GM12873 (cell line): ENCODE measurements around the gene SMC1B.

Source experiments
- TF ChIP-seq, protein P1 (sequence below): IDR thresholded peaks from 2 replicates; pipeline ENCODE4 v1.5.1; 2012; ENCODE audit warnings: low read depth, mild to moderate bottlenecking, moderate library complexity, low read length, control low read depth; ENCODE audit not compliant: insufficient read depth; ENCODE audit errors: missing control alignments

Gene SMC1B

GRCh38 chr22:45438336-45438735 lies 24.9 kb upstream of the SMC1B start:
- TF ChIP-seq, protein P1, sequence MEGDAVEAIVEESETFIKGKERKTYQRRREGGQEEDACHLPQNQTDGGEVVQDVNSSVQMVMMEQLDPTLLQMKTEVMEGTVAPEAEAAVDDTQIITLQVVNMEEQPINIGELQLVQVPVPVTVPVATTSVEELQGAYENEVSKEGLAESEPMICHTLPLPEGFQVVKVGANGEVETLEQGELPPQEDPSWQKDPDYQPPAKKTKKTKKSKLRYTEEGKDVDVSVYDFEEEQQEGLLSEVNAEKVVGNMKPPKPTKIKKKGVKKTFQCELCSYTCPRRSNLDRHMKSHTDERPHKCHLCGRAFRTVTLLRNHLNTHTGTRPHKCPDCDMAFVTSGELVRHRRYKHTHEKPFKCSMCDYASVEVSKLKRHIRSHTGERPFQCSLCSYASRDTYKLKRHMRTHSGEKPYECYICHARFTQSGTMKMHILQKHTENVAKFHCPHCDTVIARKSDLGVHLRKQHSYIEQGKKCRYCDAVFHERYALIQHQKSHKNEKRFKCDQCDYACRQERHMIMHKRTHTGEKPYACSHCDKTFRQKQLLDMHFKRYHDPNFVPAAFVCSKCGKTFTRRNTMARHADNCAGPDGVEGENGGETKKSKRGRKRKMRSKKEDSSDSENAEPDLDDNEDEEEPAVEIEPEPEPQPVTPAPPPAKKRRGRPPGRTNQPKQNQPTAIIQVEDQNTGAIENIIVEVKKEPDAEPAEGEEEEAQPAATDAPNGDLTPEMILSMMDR = no peak

GRCh38 chr22:45435544-45436139 lies 22.2 kb upstream of the SMC1B start:
- TF ChIP-seq, protein P1 = peak; percentile 99

GRCh38 chr22:45434981-45435380 lies 21.6 kb upstream of the SMC1B start:
- TF ChIP-seq, protein P1 = no peak

- TF ChIP-seq, protein P1 = no peak
Observed at GRCh38 chr22:45430871-45431270, 17.5 kb upstream of the SMC1B start.

- TF ChIP-seq, protein P1 = no peak
Observed at GRCh38 chr22:45429981-45430775, 16.8 kb upstream of the SMC1B start.

DNA sequence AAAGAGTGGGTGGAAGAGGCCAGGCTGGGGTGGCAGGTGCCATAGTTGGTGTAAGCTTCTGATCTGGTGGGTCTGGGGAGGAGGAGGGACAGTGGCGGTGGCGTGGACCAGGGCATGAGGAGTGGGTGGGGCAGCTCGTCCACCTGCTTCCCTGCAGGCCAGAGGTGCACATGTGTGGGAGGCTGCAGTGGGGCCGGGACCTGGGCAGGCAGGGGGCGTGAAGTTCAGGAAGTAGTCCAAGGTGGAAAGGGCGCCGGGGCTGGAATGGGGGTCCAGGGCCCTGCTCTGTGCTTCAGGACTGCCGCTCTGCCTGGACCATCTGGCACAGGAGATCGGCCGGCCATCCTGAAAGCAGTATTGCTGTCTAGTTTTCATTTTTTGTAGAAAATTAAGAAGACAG lies 16.0 kb upstream of the SMC1B start:
- TF ChIP-seq, protein P1 = no peak
